Breast epithelium (tissue), 3 donors: ENCODE results near the gene ZNF609.

Source experiments
- POLR2A ChIP-seq: fragments of 450-650 bp; IDR thresholded peaks from one replicate; pipeline ENCODE4 v1.6.1; 2016; ENCODE audit warnings: antibody characterized with exemption, mild to moderate bottlenecking, moderate library complexity
- POLR2AphosphoS5 ChIP-seq, 3 donors: sonication (generic); formaldehyde crosslinking; IDR thresholded peaks; one replicate each; pipeline ENCODE4 v1.6.1; 2017; ENCODE audit warnings: antibody characterized with exemption in 3 of 3
- TF ChIP-seq, protein P1 (sequence below), 3 donors: fragments of 450-650 bp; IDR thresholded peaks; one replicate each; pipeline ENCODE4 v1.5.1; 2016 to 2017; ENCODE audit warnings: antibody characterized with exemption in 3 of 3, mild to moderate bottlenecking in 3 of 3, moderate library complexity in 3 of 3

DNA sequence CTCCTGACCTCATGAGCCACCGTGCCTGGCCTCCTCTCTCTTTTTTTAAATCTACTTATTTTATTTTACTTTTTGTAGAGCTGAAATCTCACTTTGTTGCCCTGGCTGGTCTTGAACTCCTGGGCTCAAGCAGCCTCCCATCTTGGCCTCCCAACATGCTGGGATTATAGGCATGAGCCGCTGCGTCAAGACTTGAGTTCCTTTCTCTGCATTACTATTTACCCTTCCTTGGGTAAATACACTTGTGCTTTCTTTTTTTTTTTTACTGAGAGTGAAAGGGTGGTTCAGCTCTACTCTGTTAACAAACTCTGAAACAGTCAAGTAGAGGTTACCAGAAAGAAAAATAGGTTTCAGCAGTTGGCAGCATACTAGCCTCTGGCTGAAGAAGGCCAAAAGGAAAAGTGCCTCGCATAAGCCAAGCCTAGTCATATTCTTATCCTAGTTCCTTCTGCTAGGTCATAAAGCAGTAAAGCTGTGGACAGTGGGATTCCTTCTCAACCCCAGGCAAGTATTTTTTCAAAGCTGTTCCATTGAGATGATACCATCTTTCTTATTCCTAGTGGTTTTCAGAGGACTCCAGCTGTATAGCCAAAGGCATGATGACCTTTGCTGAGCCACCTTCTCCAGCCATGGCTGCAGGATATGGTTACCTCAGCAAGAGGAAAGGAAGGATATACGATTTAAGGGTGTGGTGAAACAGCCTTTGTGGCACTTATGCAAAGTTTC is 179.9 kb downstream of the ZNF609 start:
- TF ChIP-seq, protein P1, sequence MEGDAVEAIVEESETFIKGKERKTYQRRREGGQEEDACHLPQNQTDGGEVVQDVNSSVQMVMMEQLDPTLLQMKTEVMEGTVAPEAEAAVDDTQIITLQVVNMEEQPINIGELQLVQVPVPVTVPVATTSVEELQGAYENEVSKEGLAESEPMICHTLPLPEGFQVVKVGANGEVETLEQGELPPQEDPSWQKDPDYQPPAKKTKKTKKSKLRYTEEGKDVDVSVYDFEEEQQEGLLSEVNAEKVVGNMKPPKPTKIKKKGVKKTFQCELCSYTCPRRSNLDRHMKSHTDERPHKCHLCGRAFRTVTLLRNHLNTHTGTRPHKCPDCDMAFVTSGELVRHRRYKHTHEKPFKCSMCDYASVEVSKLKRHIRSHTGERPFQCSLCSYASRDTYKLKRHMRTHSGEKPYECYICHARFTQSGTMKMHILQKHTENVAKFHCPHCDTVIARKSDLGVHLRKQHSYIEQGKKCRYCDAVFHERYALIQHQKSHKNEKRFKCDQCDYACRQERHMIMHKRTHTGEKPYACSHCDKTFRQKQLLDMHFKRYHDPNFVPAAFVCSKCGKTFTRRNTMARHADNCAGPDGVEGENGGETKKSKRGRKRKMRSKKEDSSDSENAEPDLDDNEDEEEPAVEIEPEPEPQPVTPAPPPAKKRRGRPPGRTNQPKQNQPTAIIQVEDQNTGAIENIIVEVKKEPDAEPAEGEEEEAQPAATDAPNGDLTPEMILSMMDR (IDR thresholded peaks at IDR 0.05) = no peak
- TF ChIP-seq POLR2AphosphoS5 (IDR thresholded peaks at IDR 0.05) = no peak
- no peak for TF ChIP-seq POLR2A
